NCI-H128 (cell line): Measurements from ENCODE around the gene SMYD4.
"Not testable (repeated sequence)": the region's sequence is repeated elsewhere in the genome, so short reads cannot be mapped to it uniquely, and the experiment has no call there.

ENCODE experiments used
- DNase-seq: peaks from one replicate; lab custom pipeline; 2025; ENCODE audit not compliant: unreplicated experiment; lab: John Stamatoyannopoulos, UW

The SMYD4 gene, protein sequence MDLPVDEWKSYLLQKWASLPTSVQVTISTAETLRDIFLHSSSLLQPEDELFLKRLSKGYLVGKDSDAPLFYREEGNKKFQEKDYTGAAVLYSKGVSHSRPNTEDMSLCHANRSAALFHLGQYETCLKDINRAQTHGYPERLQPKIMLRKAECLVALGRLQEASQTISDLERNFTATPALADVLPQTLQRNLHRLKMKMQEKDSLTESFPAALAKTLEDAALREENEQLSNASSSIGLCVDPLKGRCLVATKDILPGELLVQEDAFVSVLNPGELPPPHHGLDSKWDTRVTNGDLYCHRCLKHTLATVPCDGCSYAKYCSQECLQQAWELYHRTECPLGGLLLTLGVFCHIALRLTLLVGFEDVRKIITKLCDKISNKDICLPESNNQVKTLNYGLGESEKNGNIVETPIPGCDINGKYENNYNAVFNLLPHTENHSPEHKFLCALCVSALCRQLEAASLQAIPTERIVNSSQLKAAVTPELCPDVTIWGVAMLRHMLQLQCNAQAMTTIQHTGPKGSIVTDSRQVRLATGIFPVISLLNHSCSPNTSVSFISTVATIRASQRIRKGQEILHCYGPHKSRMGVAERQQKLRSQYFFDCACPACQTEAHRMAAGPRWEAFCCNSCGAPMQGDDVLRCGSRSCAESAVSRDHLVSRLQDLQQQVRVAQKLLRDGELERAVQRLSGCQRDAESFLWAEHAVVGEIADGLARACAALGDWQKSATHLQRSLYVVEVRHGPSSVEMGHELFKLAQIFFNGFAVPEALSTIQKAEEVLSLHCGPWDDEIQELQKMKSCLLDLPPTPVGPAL

DNA sequence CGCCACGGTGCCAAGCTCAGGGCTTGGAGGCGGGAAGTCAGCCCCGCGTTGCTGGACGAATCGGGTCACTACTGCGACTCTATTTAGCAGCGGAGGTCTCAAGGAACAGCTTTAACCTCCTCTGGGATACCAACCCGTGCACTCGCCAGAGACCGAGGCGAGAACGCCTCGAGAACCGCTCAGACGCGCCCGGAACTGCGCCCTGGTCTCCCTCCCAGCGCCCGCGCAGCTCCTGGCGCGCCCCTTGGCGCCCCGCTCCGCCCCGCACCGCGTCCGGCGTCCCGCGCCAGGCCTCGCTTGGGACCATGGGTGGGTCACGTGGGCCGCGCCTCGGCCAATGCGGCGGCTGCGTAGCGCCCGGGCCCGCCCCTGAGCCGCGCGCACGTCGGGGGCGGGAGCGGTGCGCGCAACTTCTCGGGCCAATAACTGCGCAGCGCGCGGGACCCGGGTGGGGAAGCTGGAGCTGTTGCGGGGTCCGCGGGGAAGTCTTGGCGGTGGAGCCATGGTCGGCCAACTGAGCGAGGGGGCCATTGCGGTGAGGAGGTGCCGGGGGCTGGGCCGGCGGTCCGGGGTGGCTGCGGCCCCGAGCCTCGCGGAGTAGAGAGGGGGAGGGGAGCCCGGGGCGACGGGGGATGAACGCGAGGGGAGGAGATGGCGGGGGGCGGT is at the start of gene SMYD4, which contains the start of gene RPA1:
Gene SMYD4 (minus strand): TSS at position 311 of the 666 bp plus-strand sequence. CDS start 1,908 bp downstream, outside the sequence.
Gene RPA1 (plus strand): TSS at position 414 of the 666 bp plus-strand sequence. CDS start 89 bp downstream, at position 503.
- DNase-seq: peak; percentile 44

DNA sequence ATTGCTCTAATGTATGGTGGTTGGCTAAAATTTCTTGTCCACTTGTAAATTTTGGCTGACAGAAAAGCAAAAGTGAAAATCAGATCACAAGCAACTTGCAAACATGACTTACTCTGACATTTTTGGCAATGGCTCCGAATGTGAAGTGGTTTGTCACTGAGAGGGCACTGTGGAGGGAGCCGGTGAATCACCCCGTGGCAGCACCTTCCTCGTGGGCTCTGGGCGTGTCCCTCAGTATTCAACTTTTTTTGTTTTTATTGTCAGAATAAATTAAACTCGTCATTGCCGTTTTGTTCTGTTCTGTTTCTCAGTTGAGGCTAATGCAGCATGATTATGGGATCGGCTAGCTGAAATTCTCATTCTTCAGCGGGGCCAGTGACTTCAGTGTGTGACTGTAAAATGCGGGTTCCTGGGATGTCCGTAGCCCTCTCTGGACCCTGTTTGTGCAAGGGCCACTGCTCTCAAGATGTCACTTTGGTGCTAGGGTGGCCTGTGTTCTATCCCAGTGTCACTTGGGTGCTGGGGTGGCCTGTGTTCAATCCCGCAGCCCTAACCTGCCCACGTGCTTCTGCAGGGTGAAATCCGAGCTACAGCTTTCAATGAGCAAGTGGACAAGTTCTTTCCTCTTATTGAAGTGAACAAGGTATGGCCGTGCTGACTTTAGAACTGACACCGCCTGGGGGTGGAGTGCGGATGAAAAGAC is 48.9 kb upstream of the SMYD4 start:
- DNase-seq: no peak

DNA sequence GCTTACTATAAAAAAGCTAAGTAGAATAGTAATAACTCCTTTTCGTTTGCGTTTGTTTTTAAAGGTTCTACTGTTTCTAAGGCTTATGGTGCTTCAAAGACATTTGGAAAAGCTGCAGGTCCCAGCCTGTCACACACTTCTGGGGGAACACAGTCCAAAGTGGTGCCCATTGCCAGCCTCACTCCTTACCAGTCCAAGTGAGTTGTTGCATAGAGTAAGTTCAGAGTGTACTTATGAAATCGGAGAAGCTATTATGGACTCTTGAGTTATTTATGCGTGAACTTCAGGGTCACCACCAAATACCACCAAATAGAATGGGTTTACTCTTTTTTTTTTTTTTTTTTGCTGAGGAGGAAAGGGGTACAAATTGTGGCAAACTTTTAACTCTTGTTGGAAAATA is 45.9 kb upstream of the SMYD4 start:
- DNase-seq: no peak

DNA sequence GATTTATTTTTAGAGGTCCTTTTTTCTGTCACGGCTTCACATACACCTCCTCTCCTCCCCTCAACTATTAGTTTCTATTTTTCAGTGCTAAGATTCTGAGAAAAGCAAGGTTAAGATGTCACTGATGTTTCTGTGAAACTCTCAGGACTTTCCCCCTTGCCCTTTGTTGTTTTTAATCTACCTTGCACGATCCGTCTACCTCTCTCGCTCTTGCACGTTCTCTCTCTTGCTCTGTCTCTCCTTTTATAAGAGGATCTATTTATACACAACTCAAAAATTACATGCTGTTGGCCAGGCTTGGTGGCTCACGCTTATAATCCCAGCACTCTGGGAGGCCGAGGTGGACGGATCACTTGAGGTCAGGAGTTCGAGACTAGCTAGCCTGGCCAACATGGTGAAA is 43.7 kb upstream of the SMYD4 start:
- no peak for DNase-seq

DNA sequence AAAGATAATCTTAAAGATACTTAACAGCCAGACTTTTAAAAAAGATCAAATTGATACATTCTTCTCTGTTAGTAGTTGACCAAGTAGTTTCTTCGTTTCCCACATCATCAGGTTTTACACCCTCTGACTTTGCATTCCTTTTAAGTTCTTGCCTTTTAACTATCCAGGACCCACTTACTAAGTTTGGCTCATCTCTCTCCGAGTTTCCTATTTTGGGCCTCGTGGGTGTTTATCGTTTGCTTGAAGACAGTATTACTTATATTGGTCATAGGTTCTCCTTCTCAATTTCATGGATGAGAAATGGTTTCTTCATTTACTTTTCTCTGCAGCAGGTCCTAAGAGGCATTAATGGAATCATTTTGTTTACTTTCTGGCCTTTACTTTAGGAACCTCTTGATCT is 43.3 kb upstream of the SMYD4 start:
- no peak for DNase-seq

DNA sequence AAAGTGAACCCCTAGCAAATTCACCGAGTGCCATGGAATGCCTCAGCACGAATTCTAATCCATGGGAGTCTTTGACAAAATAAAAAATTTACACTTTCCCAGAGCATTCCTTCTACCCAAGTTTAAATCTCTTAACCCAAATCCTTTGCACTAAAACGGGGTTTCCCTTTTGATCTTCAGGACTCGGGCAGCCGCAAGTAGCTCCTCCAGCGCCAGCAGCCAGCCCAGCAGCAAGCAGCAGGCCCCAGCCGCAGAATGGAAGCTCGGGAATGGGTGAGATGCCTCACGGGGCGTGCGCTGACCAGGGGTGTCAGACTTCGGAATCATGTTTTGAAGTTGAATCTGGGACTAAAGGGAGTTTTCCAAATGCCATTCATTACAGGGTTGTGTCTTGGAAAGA is 42.6 kb upstream of the SMYD4 start:
- DNase-seq: no peak

DNA sequence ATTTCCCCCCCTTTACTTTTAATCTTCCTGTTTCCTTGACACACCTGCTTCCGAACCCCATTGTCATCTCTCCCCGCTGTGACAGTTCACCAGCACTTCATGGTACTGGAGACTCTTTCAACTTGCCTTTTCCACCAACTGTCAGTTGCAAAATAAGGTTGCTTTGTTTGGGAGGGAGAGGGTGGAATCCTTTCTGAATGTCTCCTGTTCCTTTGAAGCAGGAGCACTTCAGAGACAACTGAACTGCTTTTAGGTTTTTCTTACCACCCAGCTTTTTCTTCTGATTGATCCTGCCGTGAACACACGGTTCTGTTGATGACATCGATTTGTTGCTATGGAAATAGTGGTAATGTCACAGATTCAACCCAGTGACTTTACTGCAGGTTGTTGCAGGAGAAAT is 42.1 kb upstream of the SMYD4 start:
- no peak for DNase-seq

DNA sequence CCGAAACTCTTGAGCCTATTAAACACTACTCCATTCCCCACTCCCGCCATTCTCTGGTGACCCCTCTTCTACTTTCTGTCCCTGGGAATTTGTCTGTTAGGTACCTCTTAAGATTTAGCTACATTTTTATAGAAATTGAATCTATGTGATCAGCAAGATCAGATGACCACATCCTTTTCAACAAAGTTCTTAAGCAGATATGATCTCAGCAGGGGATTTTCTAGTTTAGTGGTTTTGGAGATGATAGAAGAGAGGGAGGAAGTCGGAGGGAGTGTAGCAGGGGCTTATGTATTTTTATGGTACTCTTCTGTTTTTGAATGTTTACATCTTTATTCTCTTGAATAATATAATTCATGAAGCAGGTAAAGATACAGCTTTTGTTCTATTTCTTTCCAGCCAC is 40.9 kb upstream of the SMYD4 start:
- no peak for DNase-seq

DNA sequence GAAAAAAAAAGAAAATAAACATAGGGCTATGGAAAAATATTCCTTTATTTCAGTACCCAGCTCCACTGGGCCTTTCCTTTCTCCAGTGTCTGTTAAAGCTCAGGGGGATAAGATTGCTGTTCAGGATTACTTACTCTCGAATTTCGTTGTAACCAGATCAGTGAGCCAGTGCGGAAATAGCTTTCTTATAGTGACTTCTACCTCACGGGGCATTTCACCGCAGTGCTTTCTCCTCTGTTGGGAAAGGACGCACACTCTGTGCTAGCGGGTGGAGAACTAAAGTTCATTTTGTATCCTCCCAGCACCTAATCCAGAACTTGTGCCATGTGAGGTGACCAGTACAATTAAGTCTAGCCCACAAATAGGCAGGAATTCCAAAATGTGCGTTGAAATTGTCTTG is 38.4 kb upstream of the SMYD4 start:
- DNase-seq: no peak

DNA sequence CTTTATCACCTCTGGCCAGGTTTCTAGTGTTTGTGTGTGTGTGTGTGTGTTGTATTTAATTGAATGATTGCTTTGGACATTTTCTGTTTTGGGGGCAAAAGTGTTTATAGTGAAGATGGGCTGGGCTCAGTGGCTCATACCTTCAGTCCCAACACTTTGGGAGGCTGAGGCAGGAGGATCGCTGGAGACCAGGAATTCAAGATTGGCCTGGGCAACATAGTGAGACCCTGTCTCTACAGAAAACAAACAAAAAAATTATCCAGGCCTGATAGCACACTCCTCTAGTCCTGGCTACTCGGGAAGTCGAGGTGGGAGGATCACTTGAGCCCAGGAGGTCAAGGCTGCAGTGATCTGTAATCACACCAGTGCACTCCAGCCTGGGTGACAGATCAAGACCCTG is 37.6 kb upstream of the SMYD4 start:
- DNase-seq: no peak

DNA sequence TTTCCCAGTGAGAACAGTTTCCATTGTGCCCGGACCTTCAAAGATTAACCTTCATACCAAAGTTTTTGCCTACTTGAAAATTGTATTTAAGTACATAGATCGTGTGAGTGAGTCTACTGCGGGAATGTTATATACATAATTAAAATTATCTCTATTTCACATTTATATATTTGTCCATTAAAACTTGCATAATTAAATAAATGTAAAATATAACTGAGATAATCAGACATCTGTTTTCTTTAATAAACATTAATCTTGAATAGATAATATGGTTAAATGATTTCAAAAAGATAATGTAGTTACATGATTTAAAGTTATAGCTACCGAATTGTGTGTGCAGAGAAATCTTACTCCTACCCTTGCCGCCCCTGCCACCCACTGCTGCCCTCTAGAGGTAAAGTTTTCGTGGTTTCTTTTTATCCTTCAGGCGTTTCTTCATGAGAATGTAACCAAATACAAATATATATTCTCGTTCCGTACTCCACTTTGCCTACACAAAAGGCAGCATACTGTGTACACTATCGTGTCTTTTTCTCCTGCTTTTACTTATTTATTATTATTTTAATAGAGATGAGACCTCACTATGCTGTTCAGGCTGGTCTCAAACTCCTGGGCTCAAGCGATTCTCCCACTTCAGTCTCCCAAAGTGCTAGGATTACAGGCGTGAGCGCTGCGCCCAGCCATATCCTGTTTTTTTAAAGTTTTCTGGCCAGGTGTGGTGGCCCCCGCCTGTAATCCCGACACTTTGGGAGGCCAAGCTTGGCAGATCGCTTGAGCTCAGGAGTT is 35.7 kb upstream of the SMYD4 start:
- no peak for DNase-seq

DNA sequence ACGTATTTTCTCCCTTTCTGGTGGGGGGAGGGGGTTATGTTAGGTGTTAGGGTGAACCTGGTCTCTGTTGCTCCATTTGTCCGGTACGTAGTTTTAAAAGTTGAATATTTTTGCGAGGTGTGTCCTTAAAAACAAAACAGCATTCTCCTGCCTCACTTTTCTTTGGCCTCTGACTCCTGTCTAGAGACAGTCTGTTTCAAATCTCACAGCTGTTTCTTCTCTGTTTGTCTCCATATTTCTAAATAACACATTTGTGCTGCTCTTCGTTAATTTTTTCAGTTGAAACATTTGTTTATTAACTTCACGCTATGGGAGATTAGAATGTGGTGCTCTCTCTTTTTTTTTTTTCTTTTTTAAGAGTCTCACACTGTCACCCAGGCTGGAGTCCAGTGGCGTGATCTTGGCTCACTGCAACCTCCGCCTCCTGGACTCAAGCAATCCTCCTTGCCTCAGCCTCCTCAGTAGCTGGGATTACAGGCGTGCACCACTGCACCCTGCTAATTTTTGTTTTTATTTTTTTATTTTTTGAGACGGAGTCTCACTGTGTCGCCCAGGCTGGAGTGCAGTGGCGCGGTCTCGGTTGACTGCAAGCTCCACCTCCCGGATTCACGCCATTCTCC is 31.8 kb upstream of the SMYD4 start:
- DNase-seq: no peak

DNA sequence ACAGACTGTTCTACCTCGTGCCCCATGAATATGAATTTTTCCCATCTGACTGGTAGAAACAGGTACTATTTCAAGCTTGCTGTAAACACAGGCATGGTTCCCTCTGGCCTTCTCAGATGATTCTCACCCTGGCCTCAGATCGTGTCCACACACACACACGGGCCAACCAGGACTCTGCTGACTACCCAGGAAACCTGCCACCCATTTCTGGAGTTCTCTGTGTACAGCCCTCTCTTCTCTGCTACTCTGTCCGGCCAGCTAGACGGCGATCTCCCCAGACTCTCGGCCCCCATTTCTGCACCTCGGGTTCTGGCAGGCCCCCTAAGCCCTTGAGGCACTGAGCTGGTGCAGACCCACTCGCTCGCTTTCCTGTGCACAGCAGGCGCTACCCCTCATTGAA is 31.3 kb upstream of the SMYD4 start:
- DNase-seq: no peak

DNA sequence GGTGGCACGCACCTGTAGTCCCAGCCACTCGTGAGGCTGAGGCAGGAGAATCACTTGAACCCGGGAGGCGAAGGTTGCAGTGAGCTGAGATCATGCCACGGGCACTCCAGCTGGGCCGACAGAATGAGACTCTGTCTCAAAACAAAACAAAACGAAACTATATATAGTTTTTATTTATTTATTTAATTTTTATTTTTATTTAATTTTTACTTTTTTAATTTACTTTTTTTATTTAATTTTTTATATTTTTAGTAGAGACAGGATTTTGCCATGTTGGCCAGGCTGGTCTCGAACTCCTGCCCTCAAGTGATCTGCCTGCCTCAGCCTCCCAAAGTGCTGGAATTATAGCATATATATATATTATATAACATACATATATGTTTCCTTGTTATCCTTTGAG is 26.8 kb upstream of the SMYD4 start:
- not testable (repeated sequence) for DNase-seq

DNA sequence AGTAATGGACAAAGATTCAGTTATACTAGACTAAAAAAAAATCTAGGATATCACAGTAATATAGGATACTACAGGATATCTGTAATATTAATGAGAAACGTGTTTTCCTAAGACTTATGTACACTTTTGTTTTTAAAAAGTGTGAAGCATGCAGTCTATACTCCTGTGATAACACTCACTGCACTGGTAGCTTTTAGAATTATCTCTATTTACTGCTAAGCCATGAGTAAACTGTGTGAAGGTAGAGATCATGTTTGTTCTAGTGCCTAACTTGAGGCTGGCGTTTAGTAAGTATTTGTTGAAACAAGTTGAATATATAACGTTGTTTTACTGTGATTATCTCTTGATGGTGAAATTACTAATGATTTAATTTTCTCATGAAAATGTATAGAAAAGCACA is 24.0 kb upstream of the SMYD4 start:
- no peak for DNase-seq

DNA sequence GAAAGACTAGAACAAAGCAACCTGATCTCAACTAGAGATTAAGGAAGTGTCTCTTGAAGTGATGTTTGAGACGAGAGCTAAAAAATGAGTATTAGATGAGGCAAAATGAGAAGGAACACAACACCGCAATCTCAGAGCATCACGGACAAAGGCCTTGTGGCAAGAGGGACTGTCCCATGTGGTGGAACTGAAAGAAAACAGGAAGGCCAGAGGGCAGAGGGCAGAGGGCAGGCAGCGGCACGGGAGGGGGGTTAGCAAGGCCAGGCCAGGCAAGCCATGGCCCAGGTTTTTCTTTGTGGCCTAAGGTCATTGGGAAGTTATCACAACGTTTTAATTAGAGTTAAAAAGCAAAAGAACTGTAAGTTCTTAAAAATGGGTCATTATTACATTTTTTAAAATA is 22.6 kb upstream of the SMYD4 start:
- no peak for DNase-seq

DNA sequence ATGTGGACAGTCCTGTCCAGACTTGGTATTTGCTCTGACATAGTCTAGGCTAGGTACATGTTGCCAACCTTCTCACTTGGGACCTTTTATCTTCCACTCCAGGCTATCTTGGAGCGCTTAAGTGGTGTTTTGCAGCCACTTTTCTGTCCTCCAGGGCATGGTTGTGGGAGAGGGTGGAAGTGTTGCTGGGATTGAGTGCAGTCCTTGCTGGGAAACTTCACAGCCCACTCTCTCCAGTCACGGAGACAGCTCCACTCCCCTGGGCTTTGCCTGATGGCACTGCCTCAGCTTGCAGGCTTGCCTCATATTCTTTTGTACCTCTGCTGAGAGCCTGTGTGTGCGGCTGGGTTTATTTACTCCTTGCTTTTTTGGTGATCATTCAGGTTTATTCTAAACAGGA is 17.5 kb upstream of the SMYD4 start:
- no peak for DNase-seq

DNA sequence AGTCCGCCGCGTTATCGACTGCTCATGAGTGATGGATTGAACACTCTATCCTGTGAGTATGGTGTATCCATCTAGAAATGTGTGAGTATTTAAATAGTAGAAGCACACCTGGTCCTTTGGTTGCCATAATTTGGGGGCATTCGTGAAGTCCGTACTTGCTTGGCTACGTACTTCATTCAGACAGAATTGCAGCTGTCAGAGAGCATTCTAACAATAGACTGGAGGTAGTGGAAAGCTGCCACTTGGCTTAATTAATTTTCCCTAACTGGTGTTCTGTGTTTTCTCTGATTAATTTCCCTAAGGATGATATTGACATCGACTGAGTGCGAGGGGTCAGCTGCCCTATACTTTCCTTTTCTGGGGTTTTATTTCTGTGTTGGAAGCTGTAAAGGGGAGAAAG is 14.2 kb upstream of the SMYD4 start:
- no peak for DNase-seq

DNA sequence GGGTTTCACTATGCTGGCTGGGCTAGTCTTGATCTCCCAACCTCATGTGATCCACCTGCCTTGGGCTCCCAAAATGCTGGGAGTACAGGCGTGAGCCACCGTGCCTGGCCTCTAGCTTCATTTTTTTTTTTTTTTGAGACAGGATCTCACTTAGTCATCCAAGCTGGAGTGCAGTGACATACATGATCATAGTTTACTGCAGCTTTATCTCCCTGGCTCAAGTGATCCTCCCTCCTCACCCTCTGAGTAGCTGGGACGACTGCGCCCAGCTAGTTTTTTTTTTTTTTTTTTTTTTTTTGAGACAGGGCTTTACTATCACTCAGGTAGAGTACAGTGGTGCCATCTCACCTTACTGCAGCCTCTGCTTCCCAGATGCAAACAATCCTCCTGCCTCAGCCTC is 9.8 kb upstream of the SMYD4 start:
- no peak for DNase-seq
